DOHH2 (cell line): ENCODE results near the gene IFI27.

Source experiments
- H3F3A ChIP-seq: fragments of 200-600 bp; sonication (generic), shearing (Covaris generic); 2 replicates; pipeline ENCODE4 v1.6.0; 2016; ENCODE audit warnings: antibody characterized with exemption, mild to moderate bottlenecking; ENCODE audit not compliant: control insufficient read depth, insufficient read depth
- H3K27ac ChIP-seq: fragments of 200-600 bp; sonication (generic); 2 replicates; pipeline ENCODE4 v1.5.1; 2014; ENCODE audit warnings: low read depth, mild to moderate bottlenecking, low read length, moderate library complexity
- H3K27me3 ChIP-seq: fragments of 200-600 bp; sonication (generic); 2 replicates; pipeline ENCODE4 v1.6.1; 2014; ENCODE audit warnings: mild to moderate bottlenecking, low read length, mixed read lengths; ENCODE audit not compliant: control insufficient read depth
- H3K36me3 ChIP-seq: fragments of 200-600 bp; sonication (generic); 2 replicates; pipeline ENCODE4 v1.6.1; 2014; ENCODE audit warnings: mild to moderate bottlenecking, low read length, moderate library complexity, mixed read lengths; ENCODE audit not compliant: control insufficient read depth
- H3K4me1 ChIP-seq: fragments of 200-600 bp; sonication (generic); 2 replicates; pipeline ENCODE4 v1.6.1; 2014; ENCODE audit warnings: mild to moderate bottlenecking, low read length, mixed read lengths; ENCODE audit not compliant: control insufficient read depth
- H3K4me2 ChIP-seq: fragments of 200-600 bp; sonication (generic); 2 replicates; pipeline ENCODE4 v1.6.0; 2014; ENCODE audit warnings: mild to moderate bottlenecking, low read length, moderate library complexity
- H3K4me3 ChIP-seq: fragments of 200-600 bp; sonication (generic); 2 replicates; pipeline ENCODE4 v1.5.1; 2014; ENCODE audit warnings: mild to moderate bottlenecking, low read length, mixed read lengths
- H3K79me2 ChIP-seq: fragments of 200-600 bp; sonication (generic); 2 replicates; pipeline ENCODE4 v1.6.1; 2014; ENCODE audit warnings: mild to moderate bottlenecking, low read length, mixed read lengths; ENCODE audit not compliant: control insufficient read depth
- H3K9me2 ChIP-seq: fragments of 200-600 bp; sonication (generic); replicated peaks from 2 replicates; pipeline ENCODE4 v1.6.1; 2014; ENCODE audit warnings: mild to moderate bottlenecking, low read length, mixed read lengths; ENCODE audit not compliant: control insufficient read depth
- H3K9me3 ChIP-seq: fragments of 200-600 bp; sonication (generic); 2 replicates; pipeline ENCODE4 v1.6.1; 2014; ENCODE audit warnings: antibody characterized with exemption, low read length, mixed read lengths; ENCODE audit not compliant: control insufficient read depth, insufficient read depth
- H4K20me1 ChIP-seq: fragments of 200-600 bp; sonication (generic); 2 replicates; pipeline ENCODE4 v1.6.0; 2014; ENCODE audit warnings: low read depth, mild to moderate bottlenecking, antibody characterized with exemption, low read length, moderate library complexity; ENCODE audit not compliant: control insufficient read depth, insufficient read depth
- CTCF ChIP-seq: fragments of 200-600 bp; sonication (generic); IDR thresholded peaks from one replicate; pipeline ENCODE4 v1.5.1; 2014; ENCODE audit warnings: antibody characterized with exemption, mild to moderate bottlenecking, low read depth, low read length; ENCODE audit not compliant: poor library complexity, severe bottlenecking
- EZH2phosphoT487 ChIP-seq: fragments of 200-600 bp; sonication (generic); IDR thresholded peaks from 2 replicates; pipeline ENCODE4 v1.6.1; 2017; ENCODE audit warnings: borderline replicate concordance, mild to moderate bottlenecking, antibody characterized with exemption, low read length, moderate library complexity, mixed read lengths

The IFI27 gene

DNA sequence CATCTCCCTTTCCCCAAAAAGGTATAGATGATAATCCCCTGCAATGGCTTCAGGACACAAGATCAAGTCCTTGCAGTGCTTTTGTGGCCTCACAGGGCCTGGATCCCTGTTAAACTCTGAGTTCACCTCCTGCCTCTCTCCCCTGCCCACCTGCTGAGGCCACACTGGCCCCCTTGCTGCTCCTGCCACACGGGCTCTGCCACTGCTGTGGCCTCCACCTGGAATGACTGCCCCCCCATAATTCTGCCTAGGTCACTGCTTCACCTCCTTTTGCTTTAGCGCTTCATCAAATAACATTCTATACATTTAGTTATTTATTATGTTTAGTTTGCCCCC lies 653 bp upstream of the IFI27 start:
- Histone ChIP-seq H3K27me3 (peaks cover 9% of the 10 kb centered on the region; the same call in 1 of the 2 replicates), H3K79me2 (no peaks in the 10 kb centered on the region), H3K9me3 (no peaks in the 10 kb centered on the region), H3K27ac (no peak overlapping the region), H4K20me1 (no peaks in the 10 kb centered on the region), H3K4me1 (no peaks in the 10 kb centered on the region), H3K9me2 (no peaks in the 10 kb centered on the region), H3K4me2 (no peak overlapping the region), H3K4me3 (no peak overlapping the region), H3K36me3 (no peaks in the 10 kb centered on the region), H3F3A (no peaks in the 10 kb centered on the region)
- no peak for TF ChIP-seq EZH2phosphoT487
- TF ChIP-seq CTCF = no peak

DNA sequence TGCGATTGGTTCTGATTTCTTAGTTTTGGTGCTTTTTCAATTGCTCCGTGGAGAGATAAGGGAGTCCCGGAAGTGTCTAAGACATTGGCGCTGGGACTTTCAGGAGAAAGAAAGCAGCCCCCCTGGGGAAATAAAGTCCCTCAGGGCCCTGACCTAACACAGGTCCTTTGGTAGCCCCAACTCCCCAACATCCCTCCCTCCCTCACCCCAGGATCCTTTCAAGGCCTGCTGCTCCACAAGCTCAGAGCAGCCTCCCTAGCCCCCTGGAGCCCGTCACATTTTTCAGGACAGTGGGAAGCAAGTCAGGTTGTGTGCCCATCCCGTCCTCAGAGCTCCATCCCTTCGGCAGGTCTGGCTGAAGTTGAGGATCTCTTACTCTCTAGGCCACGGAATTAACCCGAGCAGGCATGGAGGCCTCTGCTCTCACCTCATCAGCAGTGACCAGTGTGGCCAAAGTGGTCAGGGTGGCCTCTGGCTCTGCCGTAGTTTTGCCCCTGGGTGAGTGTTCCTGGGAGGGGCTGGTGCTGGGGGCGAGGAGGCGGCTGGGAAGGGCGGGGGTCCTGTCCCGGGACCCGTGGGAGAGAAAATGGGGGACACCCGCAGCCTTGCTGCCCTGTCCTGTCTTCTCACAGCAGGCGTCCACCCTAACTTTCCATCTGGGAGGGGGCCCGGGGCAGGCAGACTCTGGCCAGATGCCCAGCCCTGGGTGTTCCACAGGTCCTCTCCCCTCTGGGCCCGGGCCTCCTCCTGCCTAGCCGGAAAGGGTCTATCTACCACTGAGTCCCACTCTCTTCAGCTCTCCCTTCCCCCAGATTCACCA lies 950 bp downstream of the IFI27 start:
- H4K20me1 ChIP-seq = no peaks in the 10 kb centered on the region
- no peaks in the 10 kb centered on the region for H3K79me2 ChIP-seq
- H3K4me3 ChIP-seq = no peak overlapping the region
- no peaks in the 10 kb centered on the region for H3K9me3 ChIP-seq
- peaks cover 9% of the 10 kb centered on the region; the same call in 1 of the 2 replicates for H3K27me3 ChIP-seq
- H3K4me1 ChIP-seq = no peaks in the 10 kb centered on the region
- TF ChIP-seq EZH2phosphoT487 (no peak), CTCF (no peak)
- no peak overlapping the region for H3K4me2 ChIP-seq
- no peaks in the 10 kb centered on the region for H3F3A ChIP-seq
- no peaks in the 10 kb centered on the region for H3K9me2 ChIP-seq
- no peaks in the 10 kb centered on the region for H3K36me3 ChIP-seq
- no peak overlapping the region for H3K27ac ChIP-seq

DNA sequence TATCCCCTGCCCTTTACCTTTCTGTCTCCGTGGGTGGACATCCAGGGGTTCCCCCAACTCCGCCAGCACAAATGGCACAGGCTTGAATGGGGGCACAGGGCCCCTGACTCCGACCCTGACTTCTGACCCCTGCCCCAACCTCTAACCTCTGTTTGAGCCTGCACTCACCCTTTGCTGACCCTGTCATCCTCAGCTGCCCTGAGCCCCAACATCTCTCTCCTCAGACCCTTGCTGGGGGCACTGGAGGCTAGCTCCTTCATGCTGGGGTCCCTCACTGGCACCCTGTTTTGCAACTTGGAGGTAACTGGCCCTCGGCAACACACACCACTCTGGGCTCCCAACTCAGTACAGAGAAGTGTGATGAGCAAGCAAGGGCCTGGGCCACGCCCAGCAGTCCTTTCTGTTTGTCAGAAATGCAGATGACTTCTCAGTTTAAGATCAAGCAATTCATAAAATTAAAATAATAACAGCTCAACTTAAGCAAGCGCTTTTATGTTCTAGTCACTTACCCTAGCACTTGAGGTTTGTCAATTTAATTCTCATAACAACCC lies 2.1 kb downstream of the IFI27 start:
- TF ChIP-seq EZH2phosphoT487 = no peak
- no peak for TF ChIP-seq CTCF
- Histone ChIP-seq H3K4me3 (no peak overlapping the region), H3K4me2 (no peak overlapping the region), H3K79me2 (no peaks in the 10 kb centered on the region), H3K4me1 (no peaks in the 10 kb centered on the region), H3K9me2 (no peaks in the 10 kb centered on the region), H3K27me3 (peaks cover 9% of the 10 kb centered on the region), H3K9me3 (no peaks in the 10 kb centered on the region), H3K27ac (no peak overlapping the region), H4K20me1 (no peaks in the 10 kb centered on the region), H3F3A (no peaks in the 10 kb centered on the region), H3K36me3 (no peaks in the 10 kb centered on the region)
